Activated T-cell treated with anti-CD3 and anti-CD28 coated beads for 4 hours (primary cell): ENCODE data around the gene TMEM131.
"Not testable (repeated sequence)": the region's sequence is repeated elsewhere in the genome, so short reads cannot be mapped to it uniquely, and the experiment has no call there.

ENCODE experiments used
- DNase-seq: peaks from one replicate; pipeline ENCODE4 v3.0.0-alpha.2; 2020

Gene TMEM131

GRCh38 chr2:97953853-97954252, 41.9 kb downstream of the TMEM131 start:
- DNase-seq, result no peak

GRCh38 chr2:97952357-97952756, 43.4 kb downstream of the TMEM131 start:
- no peak for DNase-seq

- DNase-seq, result no peak
Observed at GRCh38 chr2:97951155-97951680, 44.5 kb downstream of the TMEM131 start.

GRCh38 chr2:97950329-97951154, 45.2 kb downstream of the TMEM131 start:
- DNase-seq, result no peak

DNA sequence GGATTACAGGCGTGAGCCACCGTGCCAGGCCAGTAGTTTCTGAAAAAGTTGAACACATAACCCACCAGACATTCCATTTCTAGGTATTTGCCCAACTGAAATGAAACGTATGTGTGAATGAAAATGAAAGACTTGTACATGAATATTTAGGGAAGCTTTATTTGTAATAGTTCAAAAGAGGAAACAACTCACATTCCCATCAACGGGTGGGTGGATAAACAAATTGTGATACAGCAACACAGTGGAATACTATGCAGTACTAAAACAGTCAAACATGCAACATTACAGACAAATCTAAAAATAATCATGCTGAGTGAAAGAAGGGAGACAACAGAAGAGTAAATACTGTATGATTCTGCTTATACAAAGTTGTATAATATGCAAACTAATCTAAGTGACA, 46.8 kb downstream of the TMEM131 start:
- DNase-seq, result no peak

DNA sequence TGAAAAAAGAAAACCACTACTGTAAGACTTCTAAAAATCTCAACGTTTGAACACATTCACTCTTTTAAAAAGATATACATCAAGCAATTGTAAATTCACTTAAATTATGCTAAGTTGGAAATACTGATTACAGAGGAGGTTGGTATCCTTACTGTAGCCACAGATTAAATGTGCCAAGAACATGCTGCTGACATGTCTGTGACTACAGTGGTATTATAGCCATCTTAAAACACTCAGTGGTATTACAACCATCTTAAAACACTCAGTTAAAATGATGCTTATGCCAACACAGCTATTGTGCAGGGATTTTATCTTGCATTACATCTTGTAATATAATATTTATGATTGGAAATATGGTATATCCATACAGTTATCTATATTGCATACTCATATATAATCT, 50.0 kb downstream of the TMEM131 start:
- no peak for DNase-seq

DNA sequence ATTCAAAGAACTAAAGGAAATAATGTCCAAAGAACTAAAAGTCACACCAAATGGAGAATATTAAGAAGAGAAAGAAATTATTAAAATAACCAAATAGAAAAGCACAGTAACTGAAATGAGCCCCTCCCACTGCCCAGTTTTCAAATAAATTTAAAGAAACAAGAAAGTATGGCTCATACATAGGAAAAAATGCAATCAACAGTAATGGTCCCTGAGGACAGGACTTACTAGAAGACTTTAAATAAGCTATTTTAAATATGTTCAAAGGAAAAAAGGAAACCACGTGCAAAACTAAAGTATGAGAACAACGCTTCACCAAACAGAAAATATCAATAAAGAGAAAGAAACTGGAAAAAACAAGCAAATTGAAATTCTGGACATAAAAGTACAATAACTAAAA, 58.9 kb downstream of the TMEM131 start:
- no peak for DNase-seq

DNA sequence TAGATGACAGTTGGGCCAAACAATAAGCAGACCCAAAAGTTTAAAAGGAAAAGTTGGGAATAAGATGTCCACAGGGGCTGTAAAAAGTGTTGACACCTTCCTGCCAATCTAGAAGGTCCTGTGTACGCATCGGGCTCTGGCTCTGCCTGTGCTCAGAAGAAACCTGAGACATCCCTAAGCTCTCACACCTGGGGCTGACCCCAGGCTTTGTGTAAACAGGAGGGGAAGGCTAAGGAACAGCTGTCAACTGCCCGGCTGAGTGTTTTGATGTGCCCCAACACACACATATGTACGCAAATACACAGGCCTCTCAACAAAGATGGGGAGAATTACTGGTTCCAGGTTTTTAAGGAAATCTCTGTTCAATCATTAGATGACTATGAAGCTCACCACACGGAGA, 59.5 kb downstream of the TMEM131 start:
- DNase-seq, result no peak

- no peak for DNase-seq
Observed at GRCh38 chr2:97935719-97936161, 60.0 kb downstream of the TMEM131 start.

DNA sequence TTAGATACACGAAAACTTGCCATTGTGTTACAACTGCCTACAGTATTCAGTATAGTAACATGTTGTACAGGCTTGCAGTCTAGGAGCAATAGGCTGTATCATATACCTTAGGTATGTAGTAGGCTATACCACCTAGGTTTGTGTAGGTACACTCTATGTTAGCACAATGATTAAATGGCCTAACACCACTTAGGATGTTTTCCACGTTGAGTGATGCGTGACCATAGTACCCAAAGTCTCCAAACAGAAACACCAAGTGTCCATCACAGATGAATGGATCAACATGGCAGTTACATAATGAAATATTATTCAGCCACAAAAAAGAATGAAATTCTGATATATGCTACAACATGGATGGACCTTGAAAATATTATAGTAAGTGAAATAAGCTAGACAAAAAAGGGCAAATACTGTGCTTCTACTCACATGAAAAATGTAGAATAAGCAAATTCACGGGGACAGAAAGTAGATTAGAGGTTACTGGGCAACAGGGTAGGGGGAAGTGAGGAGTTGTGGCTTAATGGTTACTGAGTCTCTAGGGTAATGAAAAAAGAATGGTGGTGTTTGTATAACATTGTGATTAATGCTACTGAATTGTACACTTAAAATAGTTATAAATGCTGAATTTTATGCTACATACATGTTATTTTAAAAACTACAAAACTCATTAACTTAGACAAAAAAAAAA, 62.6 kb downstream of the TMEM131 start:
- DNase-seq, result no peak

- DNase-seq, result no peak
Observed at GRCh38 chr2:97931858-97932225, 63.9 kb downstream of the TMEM131 start.

GRCh38 chr2:97931118-97931857, 64.5 kb downstream of the TMEM131 start:
- no peak for DNase-seq

DNA sequence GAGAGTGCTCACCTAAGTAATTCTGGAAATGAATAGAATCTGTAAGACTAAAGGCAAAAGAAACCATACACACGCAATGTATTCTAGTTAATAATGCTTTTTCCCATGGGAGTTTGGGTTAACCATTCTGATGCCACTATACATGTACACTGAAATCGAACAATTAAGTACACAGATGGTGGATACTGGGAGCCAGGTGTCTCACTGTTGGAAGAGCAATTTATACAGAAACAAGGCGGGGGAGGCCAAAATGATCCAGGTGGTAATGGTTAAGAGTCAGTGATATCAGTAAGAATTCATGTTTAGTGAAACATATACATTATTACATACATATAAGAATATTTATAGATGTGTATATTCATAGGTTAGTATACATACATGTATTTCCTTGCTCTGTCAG, 67.2 kb downstream of the TMEM131 start:
- no peak for DNase-seq

DNA sequence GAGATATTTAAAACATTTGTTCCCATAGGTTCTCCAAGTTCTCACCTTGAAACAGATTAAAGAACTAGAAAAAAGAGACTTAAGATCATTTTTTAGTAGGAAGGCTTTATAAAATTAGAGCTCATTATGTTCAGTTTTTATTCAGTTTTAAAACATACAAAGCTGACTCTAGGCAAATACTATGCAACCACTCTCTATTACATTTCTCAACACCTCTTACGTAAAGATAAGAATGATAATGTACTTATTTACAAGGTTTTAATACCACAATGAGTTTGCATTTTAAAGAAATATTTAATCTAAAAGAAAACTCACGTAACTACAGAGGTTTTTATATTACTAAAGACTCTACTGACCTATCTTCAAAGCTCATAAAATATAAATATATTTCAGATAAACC, 68.8 kb downstream of the TMEM131 start:
- DNase-seq, result no peak

DNA sequence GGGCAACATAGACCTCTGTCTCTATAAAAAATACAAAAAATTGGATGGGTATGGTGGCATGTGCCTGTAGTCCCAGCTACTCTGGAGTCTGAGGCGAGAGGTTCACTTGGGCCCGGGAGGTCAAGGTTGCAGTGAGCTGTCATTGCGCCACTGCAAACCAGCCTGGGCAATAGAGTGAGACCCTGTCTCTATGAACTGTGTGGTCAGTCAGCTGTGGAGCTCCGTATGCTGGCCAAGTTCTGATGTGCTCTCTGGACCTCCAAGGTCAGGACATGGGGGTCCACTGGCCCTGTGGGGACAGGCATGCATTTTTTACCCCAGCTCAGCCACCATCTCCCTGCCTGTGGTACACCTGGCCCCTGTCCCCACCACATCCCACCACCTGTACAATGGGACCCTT, 71.6 kb downstream of the TMEM131 start:
- DNase-seq, result no peak

DNA sequence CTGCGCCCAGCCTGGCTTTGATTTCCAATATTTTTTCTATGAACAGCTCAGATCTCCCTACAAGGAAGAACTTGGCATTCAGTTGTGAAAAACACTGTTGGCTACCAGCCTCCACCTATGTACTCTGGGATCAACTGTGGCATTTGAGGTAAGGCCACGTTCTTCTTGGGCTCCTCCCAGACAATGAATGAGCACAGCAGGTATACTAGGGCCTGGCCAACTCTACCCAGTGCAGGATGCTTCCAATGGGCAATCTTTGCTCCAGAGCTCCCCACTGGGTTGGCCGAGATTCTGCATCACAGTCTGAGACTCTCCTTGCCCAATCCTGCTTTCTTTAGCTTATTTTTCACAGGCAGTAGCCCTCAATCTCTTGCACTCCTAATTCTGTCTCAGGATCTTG, 75.9 kb downstream of the TMEM131 start:
- no peak for DNase-seq

- no peak for DNase-seq
Observed at GRCh38 chr2:97918818-97919217, 76.9 kb downstream of the TMEM131 start.

DNA sequence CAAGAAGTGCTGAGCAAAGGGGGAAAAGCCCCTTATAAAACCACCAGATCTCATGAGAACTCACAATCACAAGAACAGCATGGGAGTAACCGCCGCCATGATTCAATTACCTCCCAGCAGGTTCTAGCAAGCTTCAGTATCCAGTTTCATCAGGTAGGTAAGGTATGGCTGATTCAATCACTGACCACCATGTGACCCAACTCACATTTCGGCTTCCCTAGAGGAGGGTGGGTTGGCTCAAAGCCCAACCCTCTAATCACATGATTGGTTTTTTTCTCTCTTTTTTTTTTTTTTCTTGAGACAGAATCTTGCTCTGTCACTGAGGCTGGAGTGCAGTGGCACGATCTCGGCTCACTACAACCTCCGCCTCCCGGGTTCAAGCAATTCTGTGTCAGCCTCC, 78.1 kb downstream of the TMEM131 start:
- not testable (repeated sequence) for DNase-seq

DNA sequence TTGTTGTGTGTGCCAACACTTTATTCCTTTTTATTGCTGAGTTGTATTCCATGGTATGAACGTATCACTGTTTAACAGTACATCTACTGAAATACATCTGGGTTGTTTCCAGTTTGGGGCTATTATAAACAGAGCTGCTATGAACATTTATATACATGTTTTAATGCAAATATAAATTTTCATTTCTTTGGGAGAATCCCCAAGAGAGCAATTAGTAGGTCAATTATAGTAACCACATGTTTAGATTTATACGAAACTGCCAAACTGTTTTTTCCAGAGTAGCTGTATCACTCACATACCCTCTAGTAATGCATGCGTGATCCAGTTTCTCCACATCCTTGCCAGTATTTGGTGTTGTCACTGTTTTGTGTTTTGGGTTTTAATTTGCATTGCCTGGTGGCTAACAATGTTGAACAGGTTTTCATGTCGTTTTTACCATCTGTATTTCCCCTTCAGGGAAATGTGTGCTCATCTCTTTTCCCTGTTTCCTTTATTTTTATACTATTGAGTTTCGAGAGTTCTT, 81.0 kb downstream of the TMEM131 start:
- no peak for DNase-seq

DNA sequence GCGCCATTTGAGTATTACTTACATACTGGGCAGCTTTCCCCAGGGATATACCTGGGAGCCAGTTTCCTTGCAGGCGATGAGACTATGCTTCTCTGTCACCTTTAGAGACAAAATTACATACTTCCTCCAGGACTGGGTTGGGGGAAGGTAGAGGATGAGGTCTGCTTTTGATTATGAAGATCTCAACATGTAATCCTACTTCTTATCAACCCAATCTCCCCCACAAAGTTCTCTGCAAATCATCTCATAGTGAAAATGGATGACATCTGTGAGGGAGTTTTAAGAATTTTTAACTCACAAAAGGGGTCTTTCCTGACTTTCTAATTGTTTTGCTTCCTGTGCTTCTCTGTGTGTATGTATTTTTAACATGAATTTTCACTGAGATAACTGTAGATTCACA, 81.9 kb downstream of the TMEM131 start:
- no peak for DNase-seq

GRCh38 chr2:97911922-97912575, 83.7 kb downstream of the TMEM131 start:
- no peak for DNase-seq

GRCh38 chr2:97911206-97911921, 84.4 kb downstream of the TMEM131 start:
- no peak for DNase-seq
